Prostate gland (tissue), 2 donors: ENCODE measurements around the gene MICU1. TPM values are rescaled to one million over a fixed set of nuclear protein-coding genes. Genes with fewer than 3 reads are reported as not detected.
"Not testable (repeated sequence)": the region's sequence is repeated elsewhere in the genome, so short reads cannot be mapped to it uniquely, and the experiment has no call there.

ENCODE experiments used
- DNase-seq: peaks from one replicate; pipeline ENCODE4 v3.0.0-alpha.2; 2019; ENCODE audit warnings: low spot score
- H3K27ac ChIP-seq, 2 donors: fragments of 200-600 bp; sonication (generic); 2 replicates each; pipeline ENCODE4 v1.5.1; 2017 to 2019
- H3K27me3 ChIP-seq: fragments of 200-600 bp; sonication (generic); replicated peaks from 2 replicates; pipeline ENCODE4 v1.5.1; 2019; ENCODE audit not compliant: insufficient read depth
- H3K36me3 ChIP-seq, 2 donors: fragments of 200-600 bp; sonication (generic); 1 replicate in 1 of 2; 2 replicates in 1 of 2; pipeline versions ENCODE4 v1.5.1 to v1.8.1; 2017 to 2019
- H3K4me1 ChIP-seq: fragments of 200-600 bp; sonication (generic); replicated peaks from 2 replicates; pipeline ENCODE4 v1.5.1; 2019
- H3K4me3 ChIP-seq, 2 donors: fragments of 200-600 bp; sonication (generic); 2 replicates each; pipeline ENCODE4 v1.5.1; 2017 to 2019
- H3K9me3 ChIP-seq: fragments of 200-600 bp; sonication (generic); 2 replicates; pipeline ENCODE4 v1.5.1; 2017
- POLR2A ChIP-seq: fragments of 450-650 bp; IDR thresholded peaks from one replicate; pipeline ENCODE4 v1.6.1; 2016; ENCODE audit warnings: antibody characterized with exemption, mild to moderate bottlenecking
- POLR2AphosphoS5 ChIP-seq: sonication (generic); formaldehyde crosslinking; IDR thresholded peaks from one replicate; pipeline ENCODE4 v1.6.1; 2017; ENCODE audit warnings: antibody characterized with exemption
- WGBS: methylation state at CpG from one replicate; pipeline ENCODE4 v1.1.5; 2018; 5-methylcytosine and 5-hydroxymethylcytosine counted together
- intact Hi-C: fragments of 100-400 bp; cut with DNase I; formaldehyde crosslinking; loops from one replicate; pipeline ENCODE4 v1.14.2; 2022
- total RNA-seq, 2 donors: library from RNA; depleted of rRNA; stranded (reverse); fragments of >200 nt; gene quantifications; one replicate each; pipeline ENCODE4 v1.1.0, GENCODE V29; 2016
- TF ChIP-seq, protein P1 (sequence below), 4 experiments: fragments of 200-600 bp in 2 of 4; fragments of 450-650 bp in 2 of 4; sonication (generic) in 2 of 4; IDR thresholded peaks; 1 replicate in 3 of 4; 2 replicates in 1 of 4; pipeline ENCODE4 v1.5.1; 2016 to 2019; ENCODE audit warnings: antibody characterized with exemption in 4 of 4, mild to moderate bottlenecking in 2 of 4, moderate library complexity in 2 of 4

Gene MICU1
- total RNA-seq, 2 donors from 2014 or later: 41.0 to 42.0 TPM

DNA sequence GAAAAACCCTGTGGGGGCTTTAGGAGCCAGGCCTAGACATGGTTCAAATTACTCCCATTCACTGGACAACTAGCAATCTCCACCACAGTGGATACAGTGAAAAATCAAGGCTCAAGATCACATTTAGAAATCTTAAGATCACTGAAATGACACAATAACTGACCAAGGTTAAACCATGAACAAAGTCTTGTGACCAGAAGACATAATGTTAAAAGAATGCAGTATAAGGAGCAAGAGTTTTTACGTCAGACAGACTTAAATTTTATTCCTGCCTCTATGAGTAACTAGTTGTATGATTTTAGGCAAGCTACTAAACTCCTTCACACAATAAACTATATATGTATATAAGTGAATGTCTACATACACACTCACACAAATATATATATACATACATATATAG lies 68.5 kb downstream of the MICU1 start:
- DNase-seq: no peak
- H3K27me3 ChIP-seq: no peaks in the 10 kb centered on the region
- no peaks in the 10 kb centered on the region for H3K4me1 ChIP-seq
- 92% methylated on average over 1 of the region's 1 CpG for WGBS
- no peak overlapping the region for H3K4me3 ChIP-seq
- TF ChIP-seq POLR2A (no peak), POLR2AphosphoS5 (no peak)
- TF ChIP-seq, protein P1, sequence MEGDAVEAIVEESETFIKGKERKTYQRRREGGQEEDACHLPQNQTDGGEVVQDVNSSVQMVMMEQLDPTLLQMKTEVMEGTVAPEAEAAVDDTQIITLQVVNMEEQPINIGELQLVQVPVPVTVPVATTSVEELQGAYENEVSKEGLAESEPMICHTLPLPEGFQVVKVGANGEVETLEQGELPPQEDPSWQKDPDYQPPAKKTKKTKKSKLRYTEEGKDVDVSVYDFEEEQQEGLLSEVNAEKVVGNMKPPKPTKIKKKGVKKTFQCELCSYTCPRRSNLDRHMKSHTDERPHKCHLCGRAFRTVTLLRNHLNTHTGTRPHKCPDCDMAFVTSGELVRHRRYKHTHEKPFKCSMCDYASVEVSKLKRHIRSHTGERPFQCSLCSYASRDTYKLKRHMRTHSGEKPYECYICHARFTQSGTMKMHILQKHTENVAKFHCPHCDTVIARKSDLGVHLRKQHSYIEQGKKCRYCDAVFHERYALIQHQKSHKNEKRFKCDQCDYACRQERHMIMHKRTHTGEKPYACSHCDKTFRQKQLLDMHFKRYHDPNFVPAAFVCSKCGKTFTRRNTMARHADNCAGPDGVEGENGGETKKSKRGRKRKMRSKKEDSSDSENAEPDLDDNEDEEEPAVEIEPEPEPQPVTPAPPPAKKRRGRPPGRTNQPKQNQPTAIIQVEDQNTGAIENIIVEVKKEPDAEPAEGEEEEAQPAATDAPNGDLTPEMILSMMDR (IDR thresholded peaks at IDR 0.05): no peak
- H3K9me3 ChIP-seq: no peaks in the 10 kb centered on the region
- intact Hi-C loops: no loop called here
- H3K27ac ChIP-seq: no peak overlapping the region
- no peaks in the 10 kb centered on the region for H3K36me3 ChIP-seq

DNA sequence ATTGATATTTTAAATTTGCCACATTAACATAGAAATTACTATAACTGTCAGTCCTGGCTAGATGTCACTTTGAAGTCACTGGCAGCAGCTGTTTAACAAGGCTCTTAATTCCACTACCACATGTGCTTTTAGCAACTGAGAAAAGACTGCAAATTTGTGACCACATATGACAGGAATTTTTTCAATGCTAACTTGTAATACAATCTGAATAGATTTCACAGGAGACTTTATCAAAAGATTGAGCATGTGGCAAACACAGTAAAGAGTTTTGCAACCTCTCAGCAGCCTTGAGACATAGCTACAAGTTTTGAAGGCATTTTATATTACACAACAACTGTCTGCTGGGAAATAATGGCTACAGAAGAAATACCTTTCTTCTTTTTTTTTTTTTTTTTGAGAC lies 73.0 kb downstream of the MICU1 start:
- Histone ChIP-seq H3K9me3 (no peaks in the 10 kb centered on the region), H3K27ac (no peak overlapping the region), H3K36me3 (no peaks in the 10 kb centered on the region), H3K4me3 (no peak overlapping the region), H3K4me1 (no peaks in the 10 kb centered on the region), H3K27me3 (no peaks in the 10 kb centered on the region)
- intact Hi-C loops: no loop called here
- no peak for DNase-seq
- TF ChIP-seq, protein P1 (IDR thresholded peaks at IDR 0.05): no peak
- TF ChIP-seq POLR2A (no peak), POLR2AphosphoS5 (no peak)

DNA sequence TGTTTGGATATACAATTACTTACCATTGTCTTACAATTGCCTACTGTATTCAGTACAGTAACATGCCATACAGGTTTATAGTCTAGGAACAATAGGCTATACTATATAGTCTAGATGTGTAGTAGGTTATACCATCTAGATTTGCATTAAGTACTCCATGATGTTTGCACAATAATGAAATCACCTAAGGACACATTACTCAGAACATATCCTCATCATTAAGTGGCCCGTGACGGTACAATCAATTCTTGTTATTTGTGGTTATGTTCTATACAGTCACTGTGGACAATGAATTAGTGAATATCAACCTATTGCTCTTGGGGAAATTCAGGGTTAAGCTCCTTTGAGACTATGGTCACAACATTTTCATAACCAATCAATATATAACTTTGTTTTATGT lies 75.6 kb downstream of the MICU1 start:
- Histone ChIP-seq H3K4me3 (no peak overlapping the region), H3K27me3 (no peaks in the 10 kb centered on the region), H3K27ac (no peak overlapping the region), H3K4me1 (no peaks in the 10 kb centered on the region), H3K9me3 (no peaks in the 10 kb centered on the region), H3K36me3 (no peaks in the 10 kb centered on the region)
- TF ChIP-seq, protein P1 (IDR thresholded peaks at IDR 0.05): no peak
- TF ChIP-seq POLR2A (no peak), POLR2AphosphoS5 (no peak)
- 92% methylated on average over 2 of the region's 2 CpGs for WGBS
- DNase-seq: no peak
- intact Hi-C loops: no loop called here

DNA sequence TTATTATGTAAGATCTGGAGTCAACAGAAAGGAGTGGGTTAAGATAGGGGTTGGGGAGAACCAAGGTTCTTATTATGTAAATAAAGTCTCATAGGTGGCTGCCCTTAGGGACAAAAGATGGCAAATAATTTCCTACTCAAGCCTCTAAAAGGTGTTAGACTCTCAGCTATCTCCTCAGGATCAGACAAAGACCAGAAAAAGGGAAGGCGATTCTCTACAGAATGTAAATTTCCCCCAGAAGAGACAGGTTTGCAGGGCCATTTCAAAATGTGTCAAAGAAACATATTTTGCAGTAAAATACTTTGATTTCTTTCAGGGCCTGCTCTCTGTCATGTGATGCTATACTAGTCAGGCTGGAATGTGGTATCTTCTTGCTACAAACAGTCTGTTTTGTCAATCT lies 80.3 kb downstream of the MICU1 start:
- Histone ChIP-seq H3K27ac (no peak overlapping the region), H3K9me3 (no peaks in the 10 kb centered on the region), H3K4me3 (no peak overlapping the region), H3K4me1 (no peaks in the 10 kb centered on the region), H3K27me3 (no peaks in the 10 kb centered on the region), H3K36me3 (no peaks in the 10 kb centered on the region)
- intact Hi-C loops: no loop called here
- TF ChIP-seq POLR2A: no peak
- TF ChIP-seq POLR2AphosphoS5: no peak
- TF ChIP-seq, protein P1 (IDR thresholded peaks at IDR 0.05): no peak
- WGBS: 77% methylated on average over 1 of the region's 1 CpG
- no peak for DNase-seq

DNA sequence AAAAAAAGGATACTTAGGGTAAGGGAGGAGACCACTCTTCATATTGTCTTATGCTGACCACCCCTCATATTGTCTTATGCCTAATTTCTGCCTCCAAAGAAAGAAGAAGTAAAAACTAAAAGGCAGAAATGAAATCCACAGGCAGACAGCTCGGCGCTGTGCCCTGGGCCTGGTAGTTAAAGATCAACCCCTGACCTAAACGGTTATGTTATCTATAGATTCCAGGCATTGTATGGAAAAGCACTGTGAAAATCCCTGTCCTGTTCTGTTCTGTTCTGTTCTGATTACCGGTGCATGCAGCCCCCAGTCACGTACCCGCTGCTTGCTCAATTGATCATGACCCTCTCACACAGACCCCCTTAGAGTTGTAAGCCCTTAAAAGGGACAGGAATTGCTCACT lies 82.0 kb downstream of the MICU1 start:
- H3K4me1 ChIP-seq, H3K27me3 ChIP-seq, intact Hi-C loops, DNase-seq, H3K9me3 ChIP-seq, H3K4me3 ChIP-seq, H3K27ac ChIP-seq, H3K36me3 ChIP-seq: not testable (repeated sequence)
- 90% methylated on average over 6 of the region's 6 CpGs for WGBS
